IMR-90 (cell line): ENCODE results near the gene PRKCSH. TPM values are rescaled to one million over a fixed set of nuclear protein-coding genes. Genes with fewer than 3 reads are reported as not detected.

ENCODE experiments used
- ATAC-seq: fragments of 200-7000 bp; cut with Tn5 transposase; 2 replicates; pipeline ENCODE4 v1.9.1; 2020; ENCODE audit warnings: low read depth, mild to moderate bottlenecking, moderate library complexity
- BruUV-seq: library from RNA; stranded (reverse); fragments of 400-500 nt; replicated peaks from 2 replicates; lab custom pipeline; 2021; lab: Mats Ljungman, UMichigan
- CTCF ChIA-PET: fragments of 300-600 bp; formaldehyde crosslinking; extraction: SDS; loops from one replicate; lab custom pipeline; 2021; ENCODE audit warnings: antibody characterized with exemption; lab: Yijun Ruan, JAX
- POLR2A ChIA-PET: fragments of 300-600 bp; sonication (Branson Sonifier 250); formaldehyde crosslinking; loops from one replicate; lab custom pipeline; 2022; ENCODE audit warnings: antibody characterized with exemption; ENCODE audit not compliant: unreplicated experiment; lab: Charles Lee
- DNase-seq: peaks from one replicate; pipeline ENCODE4 v3.0.0; 2013
- H2AFZ ChIP-seq: replicated peaks from 2 replicates; pipeline ENCODE3; 2013; ENCODE audit warnings: low read length, mild to moderate bottlenecking; ENCODE audit not compliant: poor library complexity
- H2AK5ac ChIP-seq: 2 replicates; pipeline ENCODE4 v1.6.1; 2013; ENCODE audit warnings: low read depth, low read length, inconsistent platforms
- H2AK9ac ChIP-seq: replicated peaks from 2 replicates; pipeline ENCODE3; 2013; ENCODE audit warnings: mild to moderate bottlenecking, low read depth, low read length, moderate library complexity; ENCODE audit not compliant: poor library complexity
- H2BK120ac ChIP-seq: 2 replicates; pipeline ENCODE4 v1.6.1; 2013; ENCODE audit warnings: low read depth, low read length, inconsistent platforms
- H2BK15ac ChIP-seq: 3 replicates; pipeline ENCODE4 v1.6.1; 2013; ENCODE audit warnings: low read depth, low read length, inconsistent platforms
- H2BK20ac ChIP-seq: 2 replicates; pipeline ENCODE4 v1.6.1; 2013; ENCODE audit warnings: low read depth, mild to moderate bottlenecking, inconsistent platforms, low read length, moderate library complexity
- H2BK5ac ChIP-seq: 2 replicates; pipeline ENCODE4 v1.6.1; 2013; ENCODE audit warnings: mild to moderate bottlenecking, low read depth, low read length, inconsistent platforms; ENCODE audit not compliant: poor library complexity, severe bottlenecking
- H3K14ac ChIP-seq: replicated peaks from 2 replicates; pipeline ENCODE4 v1.6.1; 2013; ENCODE audit warnings: low read depth, low read length, inconsistent platforms
- H3K18ac ChIP-seq: 2 replicates; pipeline ENCODE4 v1.6.1; 2013; ENCODE audit warnings: low read depth, low read length, control low read depth
- H3K23ac ChIP-seq: 2 replicates; pipeline ENCODE4 v1.6.1; 2013; ENCODE audit warnings: low read depth, low read length, inconsistent platforms
- H3K27ac ChIP-seq: 2 replicates; pipeline ENCODE4 v1.5.1; 2013; ENCODE audit warnings: mild to moderate bottlenecking, control low read depth, low read length; ENCODE audit not compliant: insufficient read depth
- H3K27me3 ChIP-seq: 2 replicates; pipeline ENCODE4 v1.6.1; 2013; ENCODE audit warnings: low read length; ENCODE audit not compliant: control insufficient read depth, insufficient read depth
- H3K36me3 ChIP-seq: 2 replicates; pipeline ENCODE4 v1.6.1; 2013; ENCODE audit warnings: low read length, mixed read lengths; ENCODE audit not compliant: control insufficient read depth, insufficient read depth
- H3K4ac ChIP-seq: 2 replicates; pipeline ENCODE4 v1.6.1; 2013; ENCODE audit warnings: low read depth, low read length, inconsistent platforms
- H3K4me1 ChIP-seq: 2 replicates; pipeline ENCODE4 v1.6.1; 2013; ENCODE audit warnings: low read length, mixed read lengths; ENCODE audit not compliant: control insufficient read depth, insufficient read depth
- H3K4me2 ChIP-seq: 2 replicates; pipeline ENCODE4 v1.6.1; 2013; ENCODE audit warnings: low read depth, mild to moderate bottlenecking, control low read depth, low read length, moderate library complexity
- H3K4me3 ChIP-seq: 2 replicates; pipeline ENCODE4 v1.5.1; 2013; ENCODE audit warnings: low read depth, mild to moderate bottlenecking, control low read depth, low read length, moderate library complexity; ENCODE audit not compliant: insufficient read depth
- H3K56ac ChIP-seq: 2 replicates; pipeline ENCODE4 v1.6.1; 2013; ENCODE audit warnings: low read length, inconsistent platforms; ENCODE audit not compliant: insufficient read depth; ENCODE audit errors: extremely low read depth
- H3K79me1 ChIP-seq, 2 experiments: 2 replicates each; pipeline ENCODE4 v1.6.1; 2013; ENCODE audit warnings: low read length in 2 of 2, inconsistent platforms in 1 of 2, low read depth in 1 of 2
- H3K9ac ChIP-seq: 2 replicates; pipeline ENCODE4 v1.6.1; 2013; ENCODE audit warnings: low read depth, low read length, control low read depth
- H3K9me1 ChIP-seq: 2 replicates; pipeline ENCODE4 v1.6.1; 2013; ENCODE audit warnings: low read length, inconsistent platforms; ENCODE audit not compliant: insufficient read depth
- H3K9me3 ChIP-seq: 2 replicates; pipeline ENCODE4 v1.6.1; 2013; ENCODE audit warnings: low read length; ENCODE audit not compliant: control insufficient read depth, insufficient read depth
- H4K20me1 ChIP-seq: 2 replicates; pipeline ENCODE4 v1.6.1; 2013; ENCODE audit warnings: low read length, inconsistent platforms; ENCODE audit not compliant: insufficient read depth
- H4K5ac ChIP-seq: 2 replicates; pipeline ENCODE4 v1.6.1; 2013; ENCODE audit warnings: mild to moderate bottlenecking, low read depth, low read length, control low read depth
- H4K8ac ChIP-seq, 2 experiments: 2 replicates each; pipeline ENCODE4 v1.6.1; 2013; ENCODE audit warnings: low read depth in 2 of 2, low read length in 2 of 2, control low read depth in 1 of 2, inconsistent platforms in 1 of 2
- H4K91ac ChIP-seq: 2 replicates; pipeline ENCODE4 v1.6.1; 2013; ENCODE audit warnings: low read depth, low read length, inconsistent platforms; ENCODE audit not compliant: insufficient read depth
- BHLHE40 ChIP-seq: fragments of 150-350 bp; IDR thresholded peaks from 2 replicates; pipeline ENCODE4 v1.6.1; 2016; ENCODE audit warnings: mild to moderate bottlenecking, low read depth, low read length
- CEBPB ChIP-seq: IDR thresholded peaks from 2 replicates; pipeline ENCODE4 v1.6.1; 2012; ENCODE audit warnings: low read depth, low read length, improper control_type of control experiment
- CHD1 ChIP-seq: IDR thresholded peaks from 2 replicates; pipeline ENCODE4 v1.6.1; 2012; ENCODE audit warnings: low read depth, low read length, improper control_type of control experiment
- CTCF ChIP-seq: conservative IDR thresholded peaks from 2 replicates; pipeline ENCODE4 v1.5.1; 2012; ENCODE audit warnings: mild to moderate bottlenecking, low read depth, low read length, improper control_type of control experiment
- ELK1 ChIP-seq: fragments of 150-350 bp; IDR thresholded peaks from 2 replicates; pipeline ENCODE4 v1.6.1; 2016; ENCODE audit warnings: low read depth, mild to moderate bottlenecking, low read length, moderate library complexity, borderline replicate concordance
- MXI1 ChIP-seq: IDR thresholded peaks from 2 replicates; pipeline ENCODE4 v1.6.1; 2012; ENCODE audit warnings: low read depth, mild to moderate bottlenecking, low read length, moderate library complexity, borderline replicate concordance
- NFE2L2 ChIP-seq: fragments of 150-350 bp; IDR thresholded peaks from 2 replicates; pipeline ENCODE4 v1.6.1; 2016; ENCODE audit warnings: low read depth, mild to moderate bottlenecking, low read length
- RFX5 ChIP-seq: IDR thresholded peaks from 2 replicates; pipeline ENCODE4 v1.8.0; 2012; ENCODE audit warnings: low read depth, mild to moderate bottlenecking, low read length, moderate library complexity
- USF2 ChIP-seq: fragments of 150-350 bp; IDR thresholded peaks from 2 replicates; pipeline ENCODE4 v1.6.1; 2017; ENCODE audit warnings: mild to moderate bottlenecking, antibody characterized with exemption, low read length, low read depth
- WGBS, 2 experiments: methylation state at CpG; one replicate each; pipeline versions ENCODE4 v1.1.5 to v1.1.7; 2013; ENCODE audit warnings: missing lambda C conversion rate in 2 of 2; ENCODE audit not compliant: insufficient read length in 1 of 2; ENCODE audit errors: extremely low coverage in 2 of 2; 5-methylcytosine and 5-hydroxymethylcytosine counted together
- dilution Hi-C: fragments of 300-500 bp; cut with HindIII; formaldehyde crosslinking; loops from one replicate; pipeline ENCODE4 v1.14.3; 2018; ENCODE audit warnings: low sequenced_read_pairs; ENCODE audit not compliant: unreplicated experiment
- in situ Hi-C: fragments of 300-500 bp; cut with MboI; formaldehyde crosslinking; loops from 3 replicates; pipeline ENCODE4 v1.14.3; 2019; ENCODE audit warnings: low sequenced_read_pairs, inconsistent platforms, mixed read lengths
- intact Hi-C: fragments of 100-400 bp; cut with micrococcal nuclease; formaldehyde crosslinking; loops from 2 replicates; pipeline ENCODE4 v1.10.0; 2022
- polyA plus RNA-seq, 3 experiments: library from polyadenylated mRNA; depleted of rRNA; stranded (reverse); fragments of >200 nt; gene quantifications; 2 replicates each; pipeline ENCODE4 v1.2.3, GENCODE V29; 2012; ENCODE audit warnings: low replicate concordance in 1 of 3
- total RNA-seq: library from RNA; depleted of rRNA; stranded (reverse); fragments of >200 nt; gene quantifications from 2 replicates; pipeline ENCODE4 v1.2.3, GENCODE V29; 2012

The PRKCSH gene
- total and polyA plus RNA-seq, 2 of the 4 experiments (the other 2 are of a cell fraction), result 36.0 to 252 TPM

GRCh38 chr19:11465600-11465999 is 30.2 kb downstream of the PRKCSH start:
- Histone ChIP-seq H3K18ac (no peak overlapping the region), H3K4me3 (no peak overlapping the region), H4K8ac (no peak overlapping the region), H3K27me3 (no peaks in the 10 kb centered on the region), H2BK15ac (no peak overlapping the region), H3K56ac (no peak overlapping the region), H3K9ac (no peak overlapping the region), H3K4ac (no peak overlapping the region), H3K14ac (no peak overlapping the region), H3K4me1 (no peaks in the 10 kb centered on the region), H3K79me1 (no peaks in the 10 kb centered on the region), H2AK9ac (no peak overlapping the region), H3K9me3 (no peaks in the 10 kb centered on the region), H3K36me3 (no peaks in the 10 kb centered on the region), H2BK20ac (no peak overlapping the region), H4K91ac (no peak overlapping the region), H2BK120ac (no peak overlapping the region), H3K27ac (no peak overlapping the region), H2AFZ (no peak overlapping the region), H3K9me1 (peaks cover 9% of the 10 kb centered on the region), H3K4me2 (no peak overlapping the region), H3K23ac (no peak overlapping the region), H4K5ac (no peak overlapping the region), H2AK5ac (no peak overlapping the region), H4K20me1 (peaks cover 8% of the 10 kb centered on the region; the same call in 1 of the 2 replicates), H2BK5ac (no peak overlapping the region)
- no TSS peak for BruUV-seq
- DNase-seq (no peak), ATAC-seq (no peak)
- WGBS, 2 experiments, result 0% methylated on average over 1 of the region's 8 CpGs; no CpG with 5 or more reads in 1 of the 2 experiments
- dilution Hi-C loops (no loop called here), in situ Hi-C loops (no loop called here), intact Hi-C loops (no loop called here)
- no peak for TF ChIP-seq ELK1
- TF ChIP-seq NFE2L2, result no peak
- no peak for TF ChIP-seq MXI1
- no peak for TF ChIP-seq CEBPB
- TF ChIP-seq RFX5, result no peak
- TF ChIP-seq USF2, result no peak
- TF ChIP-seq CTCF, result no peak
- no peak for TF ChIP-seq BHLHE40
- TF ChIP-seq CHD1, result no peak
- CTCF ChIA-PET, result no interaction called here
- POLR2A ChIA-PET, result no interaction called here
